GM12874 (cell line): ENCODE results near the gene GALNT17.

Experiments used
- CTCF ChIP-seq: IDR thresholded peaks from 2 replicates; pipeline ENCODE4 v1.5.1; 2011; ENCODE audit warnings: low read depth, mild to moderate bottlenecking, control low read depth, low read length, moderate library complexity; ENCODE audit not compliant: insufficient read depth

Gene GALNT17

GRCh38 chr7:71419546-71420337 is 287.8 kb downstream of the GALNT17 start:
- no peak for TF ChIP-seq CTCF

GRCh38 chr7:71422104-71422503 is 290.2 kb downstream of the GALNT17 start:
- TF ChIP-seq CTCF: no peak

DNA sequence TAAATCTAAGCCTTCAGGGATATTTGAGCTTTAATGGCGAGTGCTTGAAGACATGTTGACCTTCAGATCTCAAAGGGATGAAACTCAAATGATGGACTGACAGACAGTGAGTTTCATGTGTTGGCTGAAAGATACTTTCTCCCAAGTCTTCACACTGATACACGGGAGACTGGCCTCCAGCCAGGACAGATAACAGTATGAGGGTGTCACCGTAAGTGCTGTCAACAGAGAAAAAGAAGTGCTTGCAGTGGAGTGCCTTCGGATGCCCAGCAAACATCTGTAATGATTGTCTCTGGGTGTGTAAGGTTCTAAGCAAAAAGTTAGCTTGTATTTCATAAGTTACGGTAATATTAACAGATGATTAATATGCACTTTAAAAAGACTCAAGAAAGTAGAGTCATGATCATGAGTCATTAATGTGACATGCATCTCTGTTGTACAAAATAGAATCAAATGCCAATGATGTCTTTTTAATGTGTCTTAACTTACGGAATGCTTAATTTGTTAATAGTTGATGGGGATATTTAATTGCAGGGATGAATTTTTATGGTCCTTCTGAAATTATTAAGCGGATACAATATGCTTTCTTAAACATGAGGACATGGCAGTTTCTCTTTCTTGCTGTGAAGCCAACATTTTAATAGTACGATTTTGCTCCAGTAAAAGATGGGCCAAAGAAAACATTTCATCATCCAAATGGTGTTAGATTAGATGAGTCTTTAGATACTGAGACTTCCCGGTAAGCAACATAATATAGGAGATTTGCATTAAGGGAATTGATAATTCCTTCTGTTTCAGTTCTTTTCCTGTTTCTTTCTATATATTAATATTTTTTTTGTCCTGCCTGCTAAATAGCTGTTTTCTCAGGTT is 292.5 kb downstream of the GALNT17 start:
- TF ChIP-seq CTCF: no peak

GRCh38 chr7:71429083-71429482 is 297.1 kb downstream of the GALNT17 start:
- TF ChIP-seq CTCF: no peak

DNA sequence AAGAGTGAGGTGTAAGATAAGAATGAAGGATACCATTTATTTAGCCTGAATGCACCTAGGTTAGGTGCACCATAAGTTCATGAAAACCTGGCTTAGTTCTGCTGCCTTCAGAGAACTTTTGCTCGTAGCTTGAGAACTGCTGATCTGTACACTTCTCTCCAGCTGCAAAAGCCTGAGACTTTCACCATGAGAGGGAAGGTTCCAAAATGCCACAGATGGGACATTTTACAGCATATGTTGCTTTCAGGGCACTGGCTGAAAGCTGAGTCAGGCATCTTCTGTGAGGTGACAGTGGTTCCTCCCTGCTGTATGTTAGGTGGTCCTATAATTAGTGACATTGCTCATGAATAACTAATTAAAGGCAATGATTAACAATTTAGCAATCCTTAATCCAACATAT is 298.3 kb downstream of the GALNT17 start:
- TF ChIP-seq CTCF: no peak

GRCh38 chr7:71439321-71439720 is 307.4 kb downstream of the GALNT17 start:
- TF ChIP-seq CTCF: no peak

DNA sequence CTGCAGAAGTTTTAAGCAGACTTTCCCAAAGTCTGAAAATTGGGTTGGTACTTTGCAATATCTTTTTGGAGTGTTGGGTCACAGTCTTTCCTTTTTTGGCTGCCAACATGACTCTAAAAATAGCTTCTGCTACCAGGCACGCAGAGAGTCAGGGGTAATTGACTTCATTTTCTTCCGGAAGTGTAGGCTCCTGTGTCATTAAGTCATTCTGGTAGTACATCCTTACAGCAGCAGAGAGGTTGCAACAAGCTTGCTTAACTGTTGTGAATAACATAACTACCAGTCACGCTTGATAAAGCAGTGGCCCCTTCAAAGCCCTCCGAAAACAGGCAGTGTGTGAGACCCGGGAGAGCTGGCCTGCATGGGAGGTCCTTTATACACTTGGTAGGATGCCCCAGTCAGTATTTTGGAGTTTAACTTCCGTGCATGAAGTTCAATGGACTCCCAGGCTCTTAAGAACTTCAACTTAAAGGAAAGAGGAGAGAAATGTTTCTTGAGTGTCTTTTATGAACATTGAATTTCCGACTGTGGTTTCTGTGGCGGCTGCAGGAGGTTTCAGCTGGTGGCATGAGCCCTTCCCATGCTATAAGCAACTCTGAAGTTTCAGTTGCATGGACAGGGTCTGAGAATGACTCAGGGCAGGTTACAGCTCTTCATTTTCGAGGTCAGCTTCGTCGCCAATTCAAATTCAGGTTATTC is 310.7 kb downstream of the GALNT17 start:
- TF ChIP-seq CTCF: no peak
